ENCODE measurements around the gene STEAP3.

STEAP3 gene

GRCh38 chr2:119305497-119306195 is 82.0 kb downstream of the STEAP3 start:
- no peak for DNase-seq

- no peak for DNase-seq
These were observed 82.6 kb downstream of the STEAP3 start for GRCh38 chr2:119306196-119306590.

GRCh38 chr2:119307419-119308140 is 83.9 kb downstream of the STEAP3 start:
- no peak for DNase-seq

- no peak for DNase-seq
These were observed 85.2 kb downstream of the STEAP3 start for GRCh38 chr2:119308793-119309330.

GRCh38 chr2:119311371-119311770 is 87.7 kb downstream of the STEAP3 start:
- no peak for DNase-seq

GRCh38 chr2:119311831-119312230 is 88.2 kb downstream of the STEAP3 start:
- no peak for DNase-seq

Data from GOT3 (cell line).